Cardiac muscle cell (in vitro differentiated cells and primary cell): ENCODE data around the gene REPS2. TPM values are rescaled to one million over a fixed set of nuclear protein-coding genes. Genes with fewer than 3 reads are reported as not detected.

Source experiments
- DNase-seq, 2 donors: peaks; one replicate each; pipeline versions ENCODE4 v3.0.0 to v3.0.0-alpha.2; 2010 to 2017; ENCODE audit warnings: low read depth in 1 of 2, low spot score in 1 of 2
- H3K27ac ChIP-seq: fragments of 200-600 bp; sonication (generic); 2 replicates; pipeline ENCODE4 v1.5.1; 2016
- H3K27me3 ChIP-seq: fragments of 200-600 bp; sonication (generic); 2 replicates; pipeline ENCODE4 v1.6.0; 2016; ENCODE audit warnings: control low read depth
- H3K36me3 ChIP-seq: fragments of 200-600 bp; sonication (generic); 2 replicates; pipeline ENCODE4 v1.5.1; 2016; ENCODE audit warnings: control low read depth
- H3K4me1 ChIP-seq: fragments of 200-600 bp; sonication (generic); 2 replicates; pipeline ENCODE4 v1.8.1; 2017; ENCODE audit warnings: low read depth, mild to moderate bottlenecking, mixed run types
- H3K4me3 ChIP-seq: fragments of 200-600 bp; sonication (generic); 2 replicates; pipeline ENCODE4 v1.5.1; 2016; ENCODE audit warnings: mild to moderate bottlenecking
- H3K9me3 ChIP-seq: fragments of 200-600 bp; sonication (generic); 2 replicates; pipeline ENCODE4 v1.5.1; 2017; ENCODE audit warnings: low read depth, mild to moderate bottlenecking, control low read depth
- CTCF ChIP-seq: IDR thresholded peaks from 2 replicates; pipeline ENCODE4 v1.5.1; 2012; ENCODE audit warnings: low read depth, mild to moderate bottlenecking, low read length
- polyA plus RNA-seq: library from polyadenylated mRNA; unstranded; fragments of >200 nt; fragmentation: Nextera tagmentation; extraction: Ambion mirVana; gene quantifications from 2 replicates; pipeline ENCODE4 v1.2.1, GENCODE V29; 2016
- total RNA-seq: library from RNA; depleted of rRNA; stranded (reverse); fragments of >200 nt; gene quantifications from 2 replicates; pipeline ENCODE4 v1.2.3, GENCODE V29; 2016

The REPS2 gene
- total and polyA plus RNA-seq, 2 experiments from 2014 or later = 6.0 to 9.1 TPM

GRCh38 chrX:17067534-17067933 lies 121.1 kb downstream of the REPS2 start:
- Histone ChIP-seq H3K36me3 (no peaks in the 10 kb centered on the region), H3K27me3 (no peaks in the 10 kb centered on the region), H3K9me3 (no peaks in the 10 kb centered on the region), H3K4me1 (no peaks in the 10 kb centered on the region), H3K27ac (no peak overlapping the region), H3K4me3 (no peak overlapping the region)
- TF ChIP-seq CTCF = no peak
- no peak for DNase-seq

- H3K4me1 ChIP-seq = peaks cover 15% of the 10 kb centered on the region
- no peak for DNase-seq
These were observed 125.8 kb downstream of the REPS2 start for GRCh38 chrX:17072301-17072700.

GRCh38 chrX:17072721-17073230 lies 126.3 kb downstream of the REPS2 start:
- Histone ChIP-seq H3K9me3 (no peaks in the 10 kb centered on the region), H3K4me3 (no peak overlapping the region), H3K27me3 (no peaks in the 10 kb centered on the region), H3K4me1 (peaks cover 16% of the 10 kb centered on the region), H3K27ac (no peak overlapping the region), H3K36me3 (no peaks in the 10 kb centered on the region)
- no peak for TF ChIP-seq CTCF
- DNase-seq = no peak

More at GRCh38 chrX:17072301-17072700, 125.8 kb downstream of the REPS2 start:
- Histone ChIP-seq H3K27ac (no peak overlapping the region), H3K4me3 (no peak overlapping the region), H3K27me3 (no peaks in the 10 kb centered on the region), H3K36me3 (no peaks in the 10 kb centered on the region), H3K9me3 (no peaks in the 10 kb centered on the region)
- TF ChIP-seq CTCF = no peak

GRCh38 chrX:17075004-17075403 lies 128.5 kb downstream of the REPS2 start:
- H3K27me3 ChIP-seq = no peaks in the 10 kb centered on the region
- no peak for DNase-seq
- TF ChIP-seq CTCF = no peak
- no peak overlapping the region for H3K27ac ChIP-seq
- no peaks in the 10 kb centered on the region for H3K36me3 ChIP-seq
- H3K4me3 ChIP-seq = no peak overlapping the region
- H3K9me3 ChIP-seq = no peaks in the 10 kb centered on the region
- peaks cover 23% of the 10 kb centered on the region for H3K4me1 ChIP-seq

- TF ChIP-seq CTCF = no peak
These were observed 130.9 kb downstream of the REPS2 start for GRCh38 chrX:17077361-17077760.

More at GRCh38 chrX:17077361-17077760, 130.9 kb downstream of the REPS2 start:
- no peaks in the 10 kb centered on the region for H3K9me3 ChIP-seq
- no peak overlapping the region for H3K4me3 ChIP-seq
- H3K36me3 ChIP-seq = no peaks in the 10 kb centered on the region
- H3K27ac ChIP-seq = no peak overlapping the region
- no peak for DNase-seq
- peaks cover 23% of the 10 kb centered on the region for H3K4me1 ChIP-seq
- no peaks in the 10 kb centered on the region for H3K27me3 ChIP-seq
